SHP77 (cell line): Measurements from ENCODE around the gene TNFRSF1B.

Source experiments
- DNase-seq, 2 experiments: peaks; one replicate each; lab custom pipeline; 2025; lab: John Stamatoyannopoulos, UW

The TNFRSF1B gene

GRCh38 chr1:12191242-12192032 is 24.6 kb downstream of the TNFRSF1B start:
- no peak for DNase-seq

- DNase-seq, result no peak
Measured at GRCh38 chr1:12194666-12195216, 27.9 kb downstream of the TNFRSF1B start.

GRCh38 chr1:12195416-12195815 is 28.6 kb downstream of the TNFRSF1B start:
- no peak for DNase-seq

- peak; percentile 49 to 56 for DNase-seq
Measured at GRCh38 chr1:12196641-12197482, 30.1 kb downstream of the TNFRSF1B start.

- no peak for DNase-seq
Measured at GRCh38 chr1:12197483-12197880, 30.7 kb downstream of the TNFRSF1B start.

- DNase-seq, result no peak
Measured at GRCh38 chr1:12200208-12200607, 33.4 kb downstream of the TNFRSF1B start.

- DNase-seq, result no peak
Measured at GRCh38 chr1:12201352-12202189, 34.8 kb downstream of the TNFRSF1B start.

- DNase-seq, result no peak
Measured at GRCh38 chr1:12202190-12202497, 35.4 kb downstream of the TNFRSF1B start.

GRCh38 chr1:12202577-12202976 is 35.8 kb downstream of the TNFRSF1B start:
- no peak for DNase-seq

- no peak for DNase-seq
Measured at GRCh38 chr1:12203216-12204007, 36.6 kb downstream of the TNFRSF1B start.

GRCh38 chr1:12204140-12204539 is 37.3 kb downstream of the TNFRSF1B start:
- DNase-seq, result no peak

- no peak for DNase-seq
Measured at GRCh38 chr1:12204754-12205658, 38.2 kb downstream of the TNFRSF1B start.

- no peak for DNase-seq
Measured at GRCh38 chr1:12206238-12206637, 39.4 kb downstream of the TNFRSF1B start.

- DNase-seq, result no peak
Measured at GRCh38 chr1:12206792-12207424, 40.1 kb downstream of the TNFRSF1B start.

- DNase-seq, result no peak
Measured at GRCh38 chr1:12208271-12208670, 41.5 kb downstream of the TNFRSF1B start.

- peak; percentile 47 to 61 for DNase-seq
Measured at GRCh38 chr1:12208764-12209494, 42.1 kb downstream of the TNFRSF1B start.

- no peak for DNase-seq
Measured at GRCh38 chr1:12209495-12209832, 42.7 kb downstream of the TNFRSF1B start.

- DNase-seq, result no peak
Measured at GRCh38 chr1:12215118-12215961, 48.5 kb downstream of the TNFRSF1B start.
